PC-3 (cell line): ENCODE data around the gene OR52E2. TPM values are rescaled to one million over a fixed set of nuclear protein-coding genes. Genes with fewer than 3 reads are reported as not detected.

Experiments
- ATAC-seq: fragments of 200-7000 bp; cut with Tn5 transposase; 2 replicates; pipeline ENCODE4 v1.9.1; 2020; ENCODE audit warnings: mild to moderate bottlenecking, moderate library complexity
- BruUV-seq: library from RNA; stranded (reverse); fragments of 400-500 nt; replicated peaks from 2 replicates; lab custom pipeline; 2021; lab: Mats Ljungman, UMichigan
- CTCF ChIA-PET: fragments of 300-600 bp; sonication (Branson Sonifier 250); formaldehyde crosslinking; loops from one replicate; lab custom pipeline; 2022; ENCODE audit warnings: antibody characterized with exemption; lab: Charles Lee
- POLR2A ChIA-PET: fragments of 300-600 bp; sonication (Branson Sonifier 250); formaldehyde crosslinking; loops from one replicate; lab custom pipeline; 2022; ENCODE audit warnings: antibody characterized with exemption; ENCODE audit not compliant: unreplicated experiment; lab: Charles Lee
- DNase-seq: peaks from one replicate; pipeline ENCODE4 v3.0.0-alpha.2; 2015
- H2AFZ ChIP-seq: fragments of 300-600 bp; sonication (generic); 2 replicates; pipeline ENCODE4 v1.6.0; 2016; ENCODE audit warnings: antibody characterized with exemption, low read length
- H3F3A ChIP-seq: fragments of 300-600 bp; sonication (generic); one replicate; pipeline ENCODE4 v1.6.0; 2017; ENCODE audit warnings: antibody characterized with exemption, low read length, control low read depth, mild to moderate bottlenecking; ENCODE audit not compliant: unreplicated experiment
- H3K27ac ChIP-seq: fragments of 300-600 bp; sonication (generic); 2 replicates; pipeline ENCODE4 v1.5.1; 2016; ENCODE audit warnings: mild to moderate bottlenecking, low read length
- H3K27me3 ChIP-seq: fragments of 300-600 bp; sonication (generic); 2 replicates; pipeline ENCODE4 v1.6.1; 2016; ENCODE audit warnings: low read length, mixed read lengths
- H3K36me3 ChIP-seq: fragments of 300-600 bp; sonication (generic); 2 replicates; pipeline ENCODE4 v1.6.1; 2016; ENCODE audit warnings: low read depth, mixed run types, low read length, mixed read lengths
- H3K4me1 ChIP-seq: fragments of 300-600 bp; sonication (generic); 2 replicates; pipeline ENCODE4 v1.5.1; 2016; ENCODE audit warnings: low read length; ENCODE audit not compliant: insufficient read depth
- H3K4me2 ChIP-seq: fragments of 300-600 bp; sonication (generic); 2 replicates; pipeline ENCODE4 v1.6.0; 2016; ENCODE audit warnings: low read length
- H3K4me3 ChIP-seq: fragments of 300-600 bp; sonication (generic); 2 replicates; pipeline ENCODE4 v1.5.1; 2016; ENCODE audit warnings: mild to moderate bottlenecking, low read length, mixed read lengths
- H3K79me2 ChIP-seq: fragments of 300-600 bp; sonication (generic); 2 replicates; pipeline ENCODE4 v1.6.1; 2017; ENCODE audit warnings: low read length, mixed read lengths
- H3K9ac ChIP-seq: fragments of 300-600 bp; sonication (generic); 2 replicates; pipeline ENCODE4 v1.6.0; 2016; ENCODE audit warnings: mild to moderate bottlenecking, low read length
- H3K9me2 ChIP-seq: fragments of 300-600 bp; sonication (generic); replicated peaks from 2 replicates; pipeline ENCODE4 v1.6.1; 2016; ENCODE audit warnings: mixed run types, low read length, mixed read lengths
- H3K9me3 ChIP-seq: fragments of 300-600 bp; sonication (generic); 2 replicates; pipeline ENCODE4 v1.6.1; 2016; ENCODE audit warnings: low read length, mixed read lengths
- H4K20me1 ChIP-seq: fragments of 300-600 bp; sonication (generic); 2 replicates; pipeline ENCODE4 v1.6.1; 2016; ENCODE audit warnings: low read length, mixed read lengths
- EZH2 ChIP-seq: fragments of 300-600 bp; sonication (generic); IDR thresholded peaks from one replicate; pipeline ENCODE4 v1.6.1; 2017; ENCODE audit warnings: antibody characterized with exemption, mild to moderate bottlenecking, low read length; ENCODE audit not compliant: unreplicated experiment
- EZH2phosphoT487 ChIP-seq: fragments of 300-600 bp; sonication (generic); IDR thresholded peaks from 2 replicates; pipeline ENCODE4 v1.6.1; 2018; ENCODE audit warnings: mild to moderate bottlenecking, antibody characterized with exemption, low read length, borderline replicate concordance
- intact Hi-C: fragments of 100-400 bp; cut with micrococcal nuclease; formaldehyde crosslinking; loops from 2 replicates; pipeline ENCODE4 v1.9.0; 2023
- total RNA-seq: library from RNA; depleted of rRNA; stranded (reverse); fragments of >200 nt; gene quantifications from 2 replicates; pipeline ENCODE4 v1.2.3, GENCODE V29; 2014
- TF ChIP-seq, protein P1 (sequence below): fragments of 300-600 bp; sonication (generic); conservative IDR thresholded peaks from 2 replicates; pipeline ENCODE4 v1.5.1; 2017; ENCODE audit warnings: antibody characterized with exemption, low read depth, mild to moderate bottlenecking, low read length

Gene OR52E2
- total RNA-seq, 1 experiment from 2014 or later: not detected

DNA sequence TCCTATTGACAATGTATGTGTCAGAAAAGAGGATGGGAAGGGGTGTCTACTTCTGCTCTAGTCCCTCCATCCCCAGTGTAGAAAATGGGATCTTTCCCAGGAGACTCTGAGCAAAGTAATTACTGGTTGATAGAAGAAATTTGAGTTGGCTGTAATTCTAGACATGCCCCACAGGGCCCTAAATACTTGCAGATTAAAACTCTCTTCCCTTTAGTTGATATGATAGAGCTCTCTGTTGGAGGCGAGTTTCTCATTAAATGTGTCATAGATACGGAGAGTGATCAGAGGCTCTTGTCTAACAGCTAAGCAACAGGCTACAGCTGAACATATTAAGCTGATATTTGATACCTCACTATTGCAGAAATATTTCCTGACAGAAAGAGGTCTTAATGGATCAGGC lies 42.8 kb upstream of the OR52E2 start:
- no peak overlapping the region for H3K9ac ChIP-seq
- H3F3A ChIP-seq: no peaks in the 10 kb centered on the region
- H3K79me2 ChIP-seq: no peaks in the 10 kb centered on the region
- no peaks in the 10 kb centered on the region for H3K36me3 ChIP-seq
- BruUV-seq: no TSS peak
- H3K9me2 ChIP-seq: no peaks in the 10 kb centered on the region
- TF ChIP-seq EZH2: no peak
- TF ChIP-seq, protein P1, sequence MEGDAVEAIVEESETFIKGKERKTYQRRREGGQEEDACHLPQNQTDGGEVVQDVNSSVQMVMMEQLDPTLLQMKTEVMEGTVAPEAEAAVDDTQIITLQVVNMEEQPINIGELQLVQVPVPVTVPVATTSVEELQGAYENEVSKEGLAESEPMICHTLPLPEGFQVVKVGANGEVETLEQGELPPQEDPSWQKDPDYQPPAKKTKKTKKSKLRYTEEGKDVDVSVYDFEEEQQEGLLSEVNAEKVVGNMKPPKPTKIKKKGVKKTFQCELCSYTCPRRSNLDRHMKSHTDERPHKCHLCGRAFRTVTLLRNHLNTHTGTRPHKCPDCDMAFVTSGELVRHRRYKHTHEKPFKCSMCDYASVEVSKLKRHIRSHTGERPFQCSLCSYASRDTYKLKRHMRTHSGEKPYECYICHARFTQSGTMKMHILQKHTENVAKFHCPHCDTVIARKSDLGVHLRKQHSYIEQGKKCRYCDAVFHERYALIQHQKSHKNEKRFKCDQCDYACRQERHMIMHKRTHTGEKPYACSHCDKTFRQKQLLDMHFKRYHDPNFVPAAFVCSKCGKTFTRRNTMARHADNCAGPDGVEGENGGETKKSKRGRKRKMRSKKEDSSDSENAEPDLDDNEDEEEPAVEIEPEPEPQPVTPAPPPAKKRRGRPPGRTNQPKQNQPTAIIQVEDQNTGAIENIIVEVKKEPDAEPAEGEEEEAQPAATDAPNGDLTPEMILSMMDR: no peak
- no peak for TF ChIP-seq EZH2phosphoT487
- DNase-seq (no peak), ATAC-seq (no peak)
- H3K9me3 ChIP-seq: no peaks in the 10 kb centered on the region
- no peaks in the 10 kb centered on the region for H3K4me1 ChIP-seq
- intact Hi-C loops: no loop called here
- H2AFZ ChIP-seq: no peak overlapping the region
- POLR2A ChIA-PET: no interaction called here
- H3K4me2 ChIP-seq: no peak overlapping the region
- peaks cover 17% of the 10 kb centered on the region for H3K27me3 ChIP-seq
- H3K4me3 ChIP-seq: no peak overlapping the region
- no peak overlapping the region for H3K27ac ChIP-seq
- CTCF ChIA-PET: no interaction called here
- H4K20me1 ChIP-seq: no peaks in the 10 kb centered on the region

DNA sequence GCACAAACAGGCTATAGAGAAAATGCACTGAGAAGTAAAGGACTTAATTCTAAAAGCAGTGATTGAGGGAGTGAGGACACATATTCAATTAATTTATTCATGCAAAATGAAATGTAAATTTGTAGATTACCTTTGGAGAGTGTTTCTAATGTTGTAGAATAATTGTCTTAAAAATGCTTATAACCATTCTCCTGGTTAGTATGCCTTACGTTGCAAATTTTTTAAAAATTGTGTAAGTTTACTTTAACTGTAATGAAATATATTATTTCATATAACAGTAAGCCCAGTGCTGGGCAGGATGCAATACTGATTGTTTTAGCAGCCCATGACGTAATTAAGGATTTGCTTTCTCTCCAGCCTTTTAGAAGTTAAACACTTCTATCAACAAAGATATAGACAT lies 36.6 kb upstream of the OR52E2 start:
- Histone ChIP-seq H3K27ac (no peak overlapping the region), H3K79me2 (no peaks in the 10 kb centered on the region), H3K9ac (no peak overlapping the region), H3K4me2 (no peak overlapping the region), H3F3A (no peaks in the 10 kb centered on the region), H3K9me3 (no peaks in the 10 kb centered on the region), H4K20me1 (no peaks in the 10 kb centered on the region), H3K4me3 (no peak overlapping the region), H3K36me3 (no peaks in the 10 kb centered on the region), H3K4me1 (no peaks in the 10 kb centered on the region), H2AFZ (no peak overlapping the region), H3K9me2 (no peaks in the 10 kb centered on the region), H3K27me3 (no peaks in the 10 kb centered on the region)
- ATAC-seq: no peak
- TF ChIP-seq, protein P1: no peak
- no peak for TF ChIP-seq EZH2phosphoT487
- no peak for TF ChIP-seq EZH2
- CTCF ChIA-PET: no interaction called here
- DNase-seq: no peak
- BruUV-seq: no TSS peak
- POLR2A ChIA-PET: no interaction called here
- intact Hi-C loops: no loop called here

DNA sequence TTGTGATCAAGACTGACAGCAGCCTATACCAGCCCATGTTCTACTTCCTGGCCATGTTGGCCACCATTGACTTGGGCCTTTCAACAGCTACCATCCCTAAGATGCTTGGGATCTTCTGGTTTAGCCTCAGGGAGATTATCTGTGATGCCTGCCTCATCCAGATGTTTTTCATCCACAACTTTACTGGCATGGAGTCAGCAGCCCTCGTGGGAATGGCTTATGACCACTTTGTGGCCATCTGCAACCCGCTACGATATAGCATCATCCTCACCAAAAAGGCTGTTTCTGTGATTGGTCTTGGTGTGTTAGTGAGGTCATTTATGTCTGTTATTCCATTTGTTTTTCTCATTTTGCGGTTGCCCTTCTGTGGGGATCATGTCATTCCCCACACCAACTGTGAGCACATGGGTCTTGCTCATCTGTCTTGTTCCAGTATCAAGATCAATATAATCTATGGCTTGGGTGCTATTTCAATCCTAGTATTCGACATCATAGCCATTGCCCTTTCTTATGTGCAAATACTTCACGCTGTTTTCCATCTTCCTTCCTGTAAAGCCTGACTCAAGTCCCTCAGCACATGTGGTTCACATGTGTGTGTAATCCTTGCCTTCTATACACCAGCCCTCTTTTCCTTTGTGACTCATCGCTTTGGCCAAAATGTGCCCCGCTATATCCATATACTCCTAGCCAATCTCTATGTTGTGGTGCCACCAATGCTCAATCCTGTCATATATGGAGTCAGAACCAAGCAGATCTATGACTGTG lies 33.6 kb upstream of the OR52E2 start:
- intact Hi-C loops: no loop called here
- TF ChIP-seq EZH2phosphoT487: no peak
- TF ChIP-seq, protein P1: no peak
- TF ChIP-seq EZH2: no peak

More for the DNA sequence above, 33.6 kb upstream of the OR52E2 start:
- H3K36me3 ChIP-seq: no peaks in the 10 kb centered on the region
- no peaks in the 10 kb centered on the region for H3K9me3 ChIP-seq
- H3F3A ChIP-seq: no peaks in the 10 kb centered on the region
- H3K9ac ChIP-seq: no peak overlapping the region
- no TSS peak for BruUV-seq
- no peak overlapping the region for H3K27ac ChIP-seq
- no peaks in the 10 kb centered on the region for H3K4me1 ChIP-seq
- ATAC-seq (no peak), DNase-seq (no peak)
- no peak overlapping the region for H3K4me2 ChIP-seq
- H3K27me3 ChIP-seq: no peaks in the 10 kb centered on the region
- H3K4me3 ChIP-seq: no peak overlapping the region
- no peaks in the 10 kb centered on the region for H4K20me1 ChIP-seq
- H2AFZ ChIP-seq: no peak overlapping the region
- H3K79me2 ChIP-seq: no peaks in the 10 kb centered on the region
- ChIA-PET CTCF (no interaction called here), POLR2A (no interaction called here)
- H3K9me2 ChIP-seq: no peaks in the 10 kb centered on the region
